IPS DF 19.7 (cell line): ENCODE measurements around the gene FBXO3.

Experiments
- DNase-seq: peaks from one replicate; pipeline ENCODE4 v3.0.0-alpha.2; 2013; ENCODE audit warnings: low read depth, low spot score

FBXO3 gene

GRCh38 chr11:33701302-33702230 is 72.8 kb downstream of the FBXO3 start:
- no peak for DNase-seq

- DNase-seq, result peak; percentile 42
Measured at GRCh38 chr11:33700502-33701271, 73.6 kb downstream of the FBXO3 start, which contains the start of gene C11orf91. C11orf91 (minus strand) TSS chr11:33700826; CDS start chr11:33700740, 86 bp downstream.

- no peak for DNase-seq
Measured at GRCh38 chr11:33700063-33700501, 74.2 kb downstream of the FBXO3 start.

DNA sequence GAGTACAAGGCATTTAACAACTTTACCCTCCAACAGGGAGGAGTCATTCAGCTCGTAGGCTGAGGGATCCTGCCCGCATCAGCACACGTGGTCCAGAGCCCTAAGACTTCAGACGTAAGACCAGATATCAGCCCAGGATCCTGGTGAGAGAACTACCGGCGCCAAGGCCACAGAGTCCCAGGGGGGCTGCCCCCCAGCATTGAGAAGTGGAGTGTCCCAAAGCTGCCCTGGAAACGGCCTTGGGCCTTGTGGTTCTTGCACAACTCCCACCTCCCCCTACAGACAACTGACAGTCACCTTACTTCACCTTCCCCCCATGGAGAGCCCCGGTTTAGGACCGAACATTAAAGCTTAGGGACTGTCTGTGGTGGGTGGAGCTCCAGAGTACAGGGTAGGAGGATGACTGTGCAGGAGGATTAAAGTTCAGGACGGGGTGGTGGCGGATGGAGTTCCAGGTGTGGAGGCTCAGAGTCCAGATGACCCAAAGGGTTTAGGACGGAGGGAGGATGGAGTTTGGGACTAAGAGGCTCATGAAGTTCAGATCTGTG is 74.7 kb downstream of the FBXO3 start:
- no peak for DNase-seq

DNA sequence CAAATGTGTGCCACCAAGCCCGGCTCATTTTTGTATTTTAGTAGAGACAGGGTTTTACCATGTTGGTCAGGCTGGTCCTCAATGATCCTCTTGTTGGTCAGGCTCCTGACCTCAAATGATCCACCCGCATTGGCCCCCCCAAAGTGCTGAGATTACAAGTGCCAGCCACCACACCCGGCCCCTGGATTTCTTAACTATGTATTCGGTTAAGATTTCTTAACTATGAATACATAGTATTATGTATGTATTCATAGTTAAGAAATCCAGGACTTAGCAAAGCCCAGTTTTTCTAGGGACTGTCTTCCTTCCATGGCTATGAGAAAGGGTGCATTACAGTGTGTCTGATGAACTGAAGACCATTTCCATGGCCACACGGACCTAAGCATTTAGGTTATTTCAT is 75.4 kb downstream of the FBXO3 start:
- DNase-seq, result no peak

- no peak for DNase-seq
Measured at GRCh38 chr11:33697997-33698396, 76.3 kb downstream of the FBXO3 start.

GRCh38 chr11:33696931-33697638 is 77.2 kb downstream of the FBXO3 start:
- no peak for DNase-seq

DNA sequence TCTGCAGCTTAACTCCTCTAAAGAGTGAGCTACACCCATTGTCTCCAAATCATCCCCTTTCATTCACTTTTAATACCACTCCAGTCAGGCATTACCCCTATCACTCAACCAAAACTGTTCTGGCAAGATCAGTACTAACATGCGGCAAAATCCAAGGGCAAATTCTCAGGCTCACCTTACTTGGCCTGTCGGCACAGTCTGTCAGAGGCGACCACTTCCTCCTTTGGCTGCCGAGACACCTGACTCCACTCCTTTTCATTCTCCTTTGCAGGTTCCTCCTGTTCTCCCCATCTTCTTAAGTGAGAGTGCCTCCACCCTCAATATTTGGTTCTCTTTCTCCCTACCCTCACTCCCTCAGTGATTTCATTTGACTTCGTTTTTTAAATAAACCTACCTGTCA is 77.9 kb downstream of the FBXO3 start:
- no peak for DNase-seq

- no peak for DNase-seq
Measured at GRCh38 chr11:33695051-33695566, 79.2 kb downstream of the FBXO3 start.

DNA sequence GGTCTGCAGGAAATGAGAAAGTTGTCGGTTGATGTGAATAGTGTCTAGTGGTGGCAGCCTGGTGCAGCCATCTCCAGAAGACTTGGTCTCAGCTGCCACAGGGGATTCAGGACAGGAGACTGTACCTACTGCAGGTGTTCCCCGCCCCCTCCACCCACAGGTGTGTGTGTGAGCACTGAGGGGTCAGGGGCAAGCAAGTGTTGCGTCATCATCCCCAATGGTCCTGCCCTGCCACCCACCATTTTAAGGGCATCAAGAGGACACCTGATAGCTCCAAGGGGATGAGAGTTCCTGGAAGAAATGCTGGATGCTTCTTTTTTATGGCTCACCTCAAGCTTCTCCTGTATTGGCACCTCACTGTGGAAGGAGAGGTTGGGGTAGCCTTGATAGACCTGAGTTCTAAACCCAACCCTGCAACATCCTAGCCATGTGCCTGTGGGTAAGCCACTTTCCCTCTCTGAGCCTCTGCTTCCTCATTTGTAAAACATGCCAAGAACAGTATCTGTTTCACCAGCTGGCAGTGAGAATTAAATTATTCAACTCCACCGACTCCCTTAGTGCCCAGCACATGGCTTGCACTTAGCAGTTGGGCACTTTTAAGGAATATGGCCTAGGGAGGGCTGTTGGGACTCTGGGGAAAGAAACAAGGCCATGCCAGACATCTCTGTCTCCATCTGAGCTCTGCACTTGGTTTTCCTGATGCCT is 79.8 kb downstream of the FBXO3 start:
- DNase-seq, result no peak

DNA sequence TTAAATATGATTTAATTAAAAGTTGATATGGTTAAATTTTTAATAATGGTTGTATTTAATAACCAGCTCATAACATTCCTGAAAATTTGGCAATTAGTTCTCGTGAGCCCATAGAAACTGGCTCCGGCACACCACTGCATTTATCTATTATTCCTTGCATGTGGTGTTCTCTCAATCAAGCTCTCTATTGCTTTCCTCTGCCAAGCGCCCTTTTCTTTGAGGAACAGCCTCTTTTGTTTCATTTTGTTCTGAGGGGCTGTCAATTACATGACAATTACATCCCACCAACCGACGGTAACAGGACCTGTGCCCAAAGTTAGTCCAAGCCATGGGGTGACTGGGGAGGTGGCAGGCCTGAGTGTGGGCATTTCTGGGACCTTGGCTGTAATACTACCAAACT is 81.8 kb downstream of the FBXO3 start:
- DNase-seq, result no peak

- no peak for DNase-seq
Measured at GRCh38 chr11:33692013-33692504, 82.3 kb downstream of the FBXO3 start.

GRCh38 chr11:33691066-33691864 is 83.1 kb downstream of the FBXO3 start:
- no peak for DNase-seq
